Adipocyte (in vitro differentiated cells): ENCODE data around the gene IL22.
A peak's percentile ranks its signal among the peaks of the same experiment; 100 is the strongest.
"Not testable (repeated sequence)": the region's sequence is repeated elsewhere in the genome, so short reads cannot be mapped to it uniquely, and the experiment has no call there.

ENCODE experiments used
- DNase-seq: peaks from one replicate; pipeline ENCODE4 v3.0.0-alpha.2; 2015; ENCODE audit warnings: low read depth
- H3K27me3 ChIP-seq: replicated peaks from 2 replicates; pipeline ENCODE4 v1.7.0; 2013; ENCODE audit warnings: mild to moderate bottlenecking, low read length, moderate library complexity; ENCODE audit not compliant: control insufficient read depth, insufficient read depth
- H3K36me3 ChIP-seq: 2 replicates; pipeline ENCODE4 v1.7.0; 2013; ENCODE audit warnings: low read length, mild to moderate bottlenecking, moderate library complexity; ENCODE audit not compliant: control insufficient read depth, insufficient read depth, severe bottlenecking
- H3K4me1 ChIP-seq: 2 replicates; pipeline ENCODE4 v1.7.0; 2013; ENCODE audit warnings: mild to moderate bottlenecking, low read length, moderate library complexity; ENCODE audit not compliant: control insufficient read depth, insufficient read depth
- H3K4me3 ChIP-seq: 2 replicates; pipeline ENCODE4 v1.7.0; 2013; ENCODE audit warnings: mild to moderate bottlenecking, low read length, moderate library complexity
- H3K9ac ChIP-seq: 2 replicates; pipeline ENCODE4 v1.7.0; 2013; ENCODE audit warnings: mild to moderate bottlenecking, low read length, moderate library complexity
- H3K9me3 ChIP-seq: 2 replicates; pipeline ENCODE4 v1.7.0; 2013; ENCODE audit warnings: mild to moderate bottlenecking, low read length, moderate library complexity; ENCODE audit not compliant: control insufficient read depth

Gene IL22

GRCh38 chr12:68225576-68226476, 27.6 kb downstream of the IL22 start, which contains the start of gene IL26:
Gene IL26 (minus strand): TSS chr12:68225810. CDS start chr12:68225756, 54 bp downstream.
- Histone ChIP-seq H3K4me3 (no peak within 1 kb of the TSS), H3K4me1 (peaks cover 23% of the 10 kb centered on the region), H3K36me3 (no peaks in the 10 kb centered on the region), H3K9ac (no peak within 1 kb of the TSS), H3K27me3 (no peaks in the 10 kb centered on the region), H3K9me3 (no peaks in the 10 kb centered on the region)
- DNase-seq = no peak

GRCh38 chr12:68224613-68225285, 28.7 kb downstream of the IL22 start:
- peaks cover 23% of the 10 kb centered on the region for H3K4me1 ChIP-seq
- H3K9me3 ChIP-seq = no peaks in the 10 kb centered on the region
- H3K4me3 ChIP-seq = no peak overlapping the region
- peak; percentile 47 for DNase-seq
- no peaks in the 10 kb centered on the region for H3K27me3 ChIP-seq
- no peaks in the 10 kb centered on the region for H3K36me3 ChIP-seq
- H3K9ac ChIP-seq = no peak overlapping the region

GRCh38 chr12:68223067-68223747, 30.2 kb downstream of the IL22 start:
- Histone ChIP-seq H3K4me1 (peaks cover 23% of the 10 kb centered on the region), H3K9ac (peak overlapping the region; percentile 57), H3K27me3 (no peaks in the 10 kb centered on the region), H3K36me3 (no peaks in the 10 kb centered on the region), H3K4me3 (peak overlapping the region; percentile 37), H3K9me3 (no peaks in the 10 kb centered on the region)
- peak; percentile 96 for DNase-seq

GRCh38 chr12:68222326-68222725, 31.1 kb downstream of the IL22 start:
- no peaks in the 10 kb centered on the region for H3K36me3 ChIP-seq
- peaks cover 23% of the 10 kb centered on the region for H3K4me1 ChIP-seq
- no peak overlapping the region for H3K4me3 ChIP-seq
- no peak overlapping the region for H3K9ac ChIP-seq
- no peak for DNase-seq
- H3K9me3 ChIP-seq = no peaks in the 10 kb centered on the region
- no peaks in the 10 kb centered on the region for H3K27me3 ChIP-seq

- H3K4me3 ChIP-seq = no peak overlapping the region
- no peak for DNase-seq
- no peak overlapping the region for H3K9ac ChIP-seq
- no peaks in the 10 kb centered on the region for H3K9me3 ChIP-seq
- no peaks in the 10 kb centered on the region for H3K27me3 ChIP-seq
- peaks cover 23% of the 10 kb centered on the region for H3K4me1 ChIP-seq
- no peaks in the 10 kb centered on the region for H3K36me3 ChIP-seq
Observed at GRCh38 chr12:68221497-68221896, 31.9 kb downstream of the IL22 start.

- Histone ChIP-seq H3K27me3 (peaks cover 21% of the 10 kb centered on the region), H3K36me3 (no peaks in the 10 kb centered on the region)
- no peak for DNase-seq
Observed at GRCh38 chr12:68210875-68211274, 42.5 kb downstream of the IL22 start.

GRCh38 chr12:68209048-68209728, 44.2 kb downstream of the IL22 start:
- peaks cover 10% of the 10 kb centered on the region for H3K9me3 ChIP-seq
- H3K4me1 ChIP-seq, DNase-seq, H3K36me3 ChIP-seq, H3K9ac ChIP-seq, H3K4me3 ChIP-seq: not testable (repeated sequence)
- H3K27me3 ChIP-seq = peaks cover 24% of the 10 kb centered on the region

More at GRCh38 chr12:68210875-68211274, 42.5 kb downstream of the IL22 start:
- H3K4me3 ChIP-seq = no peak overlapping the region
- H3K9ac ChIP-seq = no peak overlapping the region
- no peaks in the 10 kb centered on the region for H3K4me1 ChIP-seq
- peaks cover 10% of the 10 kb centered on the region for H3K9me3 ChIP-seq

GRCh38 chr12:68207276-68207675, 46.1 kb downstream of the IL22 start:
- peaks cover 38% of the 10 kb centered on the region for H3K27me3 ChIP-seq
- H3K36me3 ChIP-seq = no peaks in the 10 kb centered on the region
- no peak for DNase-seq
- peaks cover 7% of the 10 kb centered on the region for H3K9me3 ChIP-seq
- H3K4me3 ChIP-seq = no peak overlapping the region
- H3K9ac ChIP-seq = no peak overlapping the region
- H3K4me1 ChIP-seq = no peaks in the 10 kb centered on the region

GRCh38 chr12:68206446-68206845, 47.0 kb downstream of the IL22 start:
- H3K4me1 ChIP-seq = no peaks in the 10 kb centered on the region
- peaks cover 38% of the 10 kb centered on the region for H3K27me3 ChIP-seq
- H3K9ac ChIP-seq = no peak overlapping the region
- H3K36me3 ChIP-seq = no peaks in the 10 kb centered on the region
- no peaks in the 10 kb centered on the region for H3K9me3 ChIP-seq
- no peak for DNase-seq
- H3K4me3 ChIP-seq = no peak overlapping the region

GRCh38 chr12:68203460-68203875, 49.9 kb downstream of the IL22 start:
- no peak for DNase-seq
- Histone ChIP-seq H3K36me3 (no peaks in the 10 kb centered on the region), H3K4me1 (no peaks in the 10 kb centered on the region), H3K9ac (no peak overlapping the region), H3K27me3 (peaks cover 41% of the 10 kb centered on the region), H3K9me3 (no peaks in the 10 kb centered on the region), H3K4me3 (no peak overlapping the region)
